Measurements from ENCODE around the gene SLC25A13.
"Not testable (repeated sequence)": the region's sequence is repeated elsewhere in the genome, so short reads cannot be mapped to it uniquely, and the experiment has no call there.

Gene SLC25A13

DNA sequence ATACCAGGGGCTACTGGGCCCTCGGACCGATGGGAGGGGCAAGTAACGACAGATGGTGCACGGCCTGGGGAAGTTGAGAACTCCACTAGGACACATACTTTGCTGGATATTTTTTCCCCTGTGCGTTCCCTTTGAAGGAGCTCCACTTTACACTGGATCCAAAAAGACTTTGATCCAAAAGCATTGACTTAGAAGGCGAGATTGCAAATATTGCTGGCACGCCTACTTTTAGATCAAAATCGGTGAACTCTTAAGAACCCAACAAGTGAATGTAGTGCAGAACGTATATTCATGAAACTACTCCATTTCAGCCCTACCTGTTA lies 436 bp upstream of the SLC25A13 start:
- no peak for DNase-seq

DNA sequence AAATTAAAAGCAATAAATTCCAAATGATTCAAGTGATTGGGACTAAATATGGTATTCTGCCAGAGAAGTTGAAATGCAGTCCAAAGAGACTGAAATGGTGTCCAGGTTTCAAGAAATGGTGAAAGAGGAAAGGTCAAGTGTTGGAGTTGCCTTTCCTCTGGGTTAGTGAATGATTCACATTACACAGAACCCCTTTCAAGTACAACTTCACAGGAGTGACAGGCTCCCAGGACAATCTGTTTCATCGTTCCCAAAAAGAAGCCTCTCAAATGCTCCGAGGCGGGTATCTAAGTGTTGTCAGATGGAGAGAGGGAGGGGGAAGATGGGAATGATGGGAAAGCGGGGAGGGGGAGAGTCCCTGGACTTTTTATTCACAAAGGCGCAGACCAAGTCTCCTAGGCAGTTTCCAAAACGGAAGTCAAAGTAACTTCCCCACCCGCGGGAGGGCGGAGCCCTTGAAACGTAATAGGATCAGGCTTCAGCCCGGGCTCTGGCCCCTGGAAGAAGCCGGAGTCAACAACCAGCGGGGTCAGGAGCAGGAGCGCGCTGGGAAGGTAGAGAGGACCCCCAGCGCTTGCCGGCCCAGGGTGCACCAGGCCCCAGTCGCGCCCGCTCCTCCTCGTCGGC lies 754 bp downstream of the SLC25A13 start:
- peak; percentile 72 to 79 for DNase-seq

DNA sequence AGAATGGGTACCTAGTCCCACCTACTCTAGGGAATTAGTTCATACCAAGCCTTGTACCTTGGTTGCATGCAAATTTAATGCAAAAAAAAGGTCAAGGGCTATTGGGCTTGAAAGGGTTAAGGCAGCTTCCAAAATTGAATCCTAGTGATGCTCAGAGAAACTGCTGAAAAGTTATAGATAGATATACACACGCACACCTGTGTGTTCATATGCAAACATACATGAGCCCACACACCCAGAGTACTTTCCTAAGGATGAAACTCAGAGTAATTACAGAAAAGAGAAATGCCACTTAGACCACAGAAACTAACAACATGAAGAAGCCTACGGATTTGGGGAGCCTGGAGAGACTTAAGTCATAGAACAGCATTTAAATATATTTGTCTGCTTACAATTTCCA lies 1.5 kb downstream of the SLC25A13 start:
- DNase-seq, result no peak

DNA sequence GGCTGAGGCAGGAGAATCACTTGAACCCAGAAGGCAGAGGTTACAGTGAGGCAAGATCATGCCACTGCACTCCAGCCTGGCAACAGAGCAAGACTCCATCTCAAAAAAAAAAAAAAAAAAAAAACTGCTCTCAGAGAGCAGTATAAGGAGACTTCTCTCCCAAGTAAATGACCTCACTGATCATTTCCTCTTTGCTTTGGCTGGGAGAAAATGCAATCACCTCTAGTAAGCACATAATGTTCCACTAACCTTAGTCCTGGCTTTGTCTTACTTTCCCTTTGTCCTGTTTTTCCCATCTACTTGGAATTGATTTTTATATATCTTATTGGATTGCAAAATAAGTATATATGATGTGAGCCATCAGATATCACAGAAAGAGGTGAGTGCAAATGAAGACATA lies 2.5 kb downstream of the SLC25A13 start:
- DNase-seq, result no peak

DNA sequence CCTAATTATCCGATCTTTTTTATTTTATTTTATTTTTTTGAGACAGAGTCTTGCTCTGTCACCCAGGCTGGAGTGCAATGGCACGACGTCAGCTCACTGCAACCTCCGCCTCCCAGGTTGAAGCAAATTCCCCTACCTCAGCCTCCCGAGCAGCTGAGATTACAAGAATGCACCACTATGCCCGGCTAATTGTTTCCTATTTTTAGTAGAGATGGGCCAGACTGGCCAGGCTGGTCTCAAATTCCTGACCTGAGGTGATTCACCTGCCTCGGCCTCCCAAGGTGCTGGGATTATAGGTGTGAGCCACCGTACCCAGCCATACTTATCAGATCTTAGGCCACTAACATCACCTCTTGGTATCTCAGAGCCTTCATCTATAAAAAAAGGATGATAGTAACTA lies 4.9 kb downstream of the SLC25A13 start:
- no peak for DNase-seq

DNA sequence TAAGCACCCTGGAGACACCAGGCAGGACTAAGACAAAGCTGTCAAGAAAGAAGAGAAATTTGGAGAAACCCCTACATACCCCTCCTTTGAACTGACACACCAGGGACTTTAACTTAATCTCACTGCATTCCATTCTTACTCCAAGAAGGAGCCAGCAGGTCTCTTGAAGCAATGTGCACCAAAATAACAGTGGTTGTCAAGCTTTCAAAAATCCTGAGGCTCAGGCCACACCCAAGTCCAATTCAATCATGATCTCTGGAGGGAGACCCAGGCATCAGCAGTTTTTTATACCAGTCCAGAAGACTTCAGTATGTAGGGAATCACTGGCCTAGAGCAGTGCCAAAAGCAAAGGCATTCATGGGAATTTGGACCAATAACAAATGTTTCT lies 6.8 kb downstream of the SLC25A13 start:
- no peak for DNase-seq

DNA sequence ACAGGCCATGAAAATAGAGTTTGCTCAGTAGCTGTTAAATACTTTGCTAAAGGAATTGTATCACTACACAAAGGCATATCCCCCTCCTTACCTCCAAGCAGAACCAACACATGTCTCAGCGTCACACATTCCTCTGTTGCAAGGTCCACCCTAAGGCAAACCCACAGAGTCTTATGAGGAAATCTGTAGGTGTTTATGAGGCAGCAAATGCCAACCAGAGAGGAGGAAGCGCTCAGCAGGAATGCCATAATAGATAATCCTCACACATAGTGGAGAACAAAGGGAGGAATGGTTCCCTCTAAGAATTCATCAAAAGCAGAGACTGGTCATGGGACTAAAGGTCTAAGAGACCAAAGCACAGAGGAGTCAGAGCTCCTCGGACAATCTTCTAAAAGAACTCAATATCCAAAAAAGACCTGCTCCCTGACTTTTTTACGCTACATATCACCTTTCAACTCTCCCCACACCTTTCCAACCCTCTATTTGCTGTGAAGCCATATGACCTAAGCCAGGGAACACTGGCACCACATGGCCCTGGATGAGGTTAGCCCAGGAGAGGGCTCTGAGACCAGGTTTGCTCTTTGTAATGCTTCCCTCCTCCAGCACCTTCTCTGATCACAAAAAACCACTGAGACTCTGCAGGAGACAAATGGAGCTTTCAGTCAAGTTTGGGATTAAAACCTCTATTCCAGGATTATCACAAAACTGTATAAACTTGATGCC lies 7.3 kb downstream of the SLC25A13 start:
- DNase-seq, result no peak

DNA sequence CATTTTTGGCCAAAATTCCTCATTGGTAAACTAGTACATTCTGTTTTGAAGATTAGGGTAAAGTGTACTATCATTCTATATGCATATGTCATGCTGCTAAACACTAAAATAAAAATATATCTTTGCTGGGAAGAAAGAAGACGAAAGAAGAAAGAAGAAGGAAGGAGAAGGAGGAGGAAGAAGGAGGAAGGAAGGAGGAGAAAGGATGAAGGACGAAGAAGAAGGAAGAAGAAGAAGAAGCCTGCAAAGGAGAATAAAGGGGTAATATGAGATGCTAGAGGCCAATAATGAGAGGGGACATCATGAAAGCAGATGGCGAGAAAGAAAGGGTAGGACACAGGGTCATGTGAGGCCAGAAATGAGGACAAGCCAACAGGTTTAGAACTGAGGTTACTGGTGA lies 8.0 kb downstream of the SLC25A13 start:
- DNase-seq, result no peak

DNA sequence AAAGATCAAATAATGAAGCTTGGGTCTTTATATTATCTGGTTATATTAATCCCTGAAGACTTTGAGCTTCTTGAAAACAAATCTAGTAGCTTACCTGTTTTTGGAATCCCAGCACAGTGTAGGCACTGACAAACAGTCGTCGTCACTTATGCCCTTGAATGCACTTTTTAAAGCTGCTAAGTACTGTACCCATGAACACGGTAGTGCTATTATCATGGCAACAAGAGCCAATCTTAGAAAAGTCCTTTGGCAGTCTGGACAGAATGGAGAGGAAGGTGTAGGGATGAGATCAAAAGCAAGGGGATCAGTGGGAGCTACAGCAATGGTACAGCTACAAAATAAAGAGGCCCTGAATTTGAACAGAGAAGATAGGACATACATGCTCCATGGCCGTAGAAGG lies 9.4 kb downstream of the SLC25A13 start:
- DNase-seq, result no peak

DNA sequence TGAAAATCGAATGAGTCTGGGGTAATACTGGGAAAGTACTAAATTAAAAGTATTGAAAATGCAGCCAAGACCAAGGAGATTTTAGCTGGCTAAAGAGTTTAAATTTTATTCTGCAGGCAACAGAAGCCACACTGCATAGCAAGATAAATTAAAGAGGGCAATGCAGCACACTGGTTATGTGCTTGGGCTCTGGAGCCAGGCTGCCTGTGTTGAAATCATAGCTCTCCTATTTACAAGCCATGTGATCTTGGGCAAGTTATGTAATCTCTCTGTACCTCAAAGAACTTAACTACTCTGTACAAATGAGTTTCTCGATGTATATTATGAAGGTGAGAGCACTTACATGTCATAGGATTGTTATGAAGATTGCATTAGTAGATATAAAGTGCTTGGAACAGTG lies 9.9 kb downstream of the SLC25A13 start:
- no peak for DNase-seq

DNA sequence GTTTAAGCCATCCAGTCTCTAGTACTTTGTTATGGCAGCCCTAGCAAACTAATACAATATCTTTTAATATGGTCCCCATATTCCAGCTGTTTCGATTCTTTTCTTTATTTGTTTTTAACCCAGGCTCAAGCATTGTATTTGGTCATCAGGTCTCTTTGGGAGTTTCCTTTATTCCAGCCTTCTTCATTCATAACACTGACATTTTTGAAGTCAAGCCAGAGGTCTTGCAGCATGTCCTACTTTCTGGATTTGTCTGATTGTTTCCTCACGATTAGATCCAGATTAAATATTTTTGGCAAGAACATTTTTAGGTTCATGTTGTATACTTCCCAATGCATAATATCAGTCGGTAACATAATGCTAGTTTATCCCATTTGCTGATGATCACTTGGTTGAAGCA lies 11.8 kb downstream of the SLC25A13 start:
- no peak for DNase-seq

DNA sequence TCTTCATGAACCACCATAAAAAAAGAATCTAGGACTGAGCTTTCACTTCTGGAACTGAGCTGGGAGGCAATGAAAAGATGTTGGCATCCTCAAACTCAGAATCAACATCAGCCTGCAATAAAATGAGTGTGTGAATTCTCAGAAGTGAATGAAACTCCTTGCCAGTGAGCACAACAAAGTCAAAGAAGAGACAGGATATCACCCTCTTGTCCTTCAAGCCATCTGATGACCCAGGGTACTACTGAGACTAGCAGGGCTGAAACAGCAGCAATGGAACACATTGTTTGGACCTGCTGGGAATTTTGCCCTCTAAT lies 13.0 kb downstream of the SLC25A13 start:
- no peak for DNase-seq

DNA sequence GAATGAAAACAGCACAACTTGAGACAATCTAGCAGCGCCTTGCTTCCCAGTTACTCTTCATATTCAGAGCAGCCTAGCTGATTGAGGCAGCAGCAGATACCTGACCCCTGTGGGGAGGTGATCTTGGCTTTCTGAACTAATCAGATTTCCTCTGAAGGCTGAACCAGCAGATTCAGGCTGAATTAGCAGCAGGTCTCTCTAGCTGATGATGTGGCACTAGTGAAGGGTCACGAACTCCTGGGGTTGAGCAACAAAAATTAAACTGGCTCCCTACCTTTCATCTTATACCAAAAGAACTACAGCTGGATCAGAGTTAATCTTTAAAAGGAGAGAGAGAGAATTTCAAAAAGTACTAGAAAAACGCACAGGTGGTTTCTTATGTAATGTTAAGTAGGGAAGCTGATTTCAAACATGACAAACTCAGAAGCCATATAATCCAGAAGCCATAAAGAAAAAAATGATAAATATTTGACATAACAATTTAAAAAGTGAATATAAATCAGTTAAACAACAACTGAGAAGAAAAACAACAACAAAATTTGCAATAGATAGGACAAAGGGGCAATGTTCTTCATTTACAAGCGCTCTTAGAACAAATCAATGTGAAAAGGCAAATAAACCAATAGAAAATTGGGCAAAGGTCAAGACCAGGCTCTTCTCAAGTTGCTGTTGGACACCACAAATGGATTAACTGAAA lies 13.5 kb downstream of the SLC25A13 start:
- no peak for DNase-seq

DNA sequence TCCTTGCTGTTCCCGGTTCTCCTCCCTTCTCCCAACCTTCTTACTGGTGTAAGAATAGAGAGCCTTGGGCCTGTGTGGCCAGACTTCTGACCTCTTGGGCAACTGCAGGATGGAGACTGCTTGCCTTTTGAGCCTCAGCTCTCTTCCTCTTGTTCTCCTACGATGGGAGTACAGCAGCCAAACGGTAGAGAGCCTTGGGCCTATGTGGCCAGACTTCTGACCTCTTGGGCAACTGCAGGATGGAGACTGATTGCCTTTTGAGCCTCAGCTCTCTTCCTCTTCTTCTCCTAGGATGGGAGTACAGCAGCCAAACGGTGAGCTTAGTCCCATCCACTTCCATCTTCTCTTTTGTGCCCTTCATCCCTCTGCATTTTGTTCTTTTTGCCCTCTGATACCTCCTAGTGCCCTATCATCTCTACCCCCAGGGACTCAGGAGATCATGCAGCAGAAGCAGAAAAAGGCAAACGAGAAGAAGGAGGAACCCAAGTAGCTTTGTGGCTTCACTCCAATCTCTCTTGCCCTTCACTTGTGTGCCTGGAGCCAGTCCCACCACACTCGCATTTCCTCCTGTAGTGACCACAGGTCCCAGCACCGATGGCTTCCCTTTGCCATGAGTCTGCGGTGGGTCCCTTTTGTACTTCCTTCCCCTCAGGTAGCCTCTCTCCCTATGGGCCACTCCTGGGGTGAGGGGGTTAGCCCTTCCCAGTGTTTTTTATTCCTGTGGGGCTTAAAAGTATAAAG lies 15.3 kb downstream of the SLC25A13 start:
- DNase-seq, result no peak

DNA sequence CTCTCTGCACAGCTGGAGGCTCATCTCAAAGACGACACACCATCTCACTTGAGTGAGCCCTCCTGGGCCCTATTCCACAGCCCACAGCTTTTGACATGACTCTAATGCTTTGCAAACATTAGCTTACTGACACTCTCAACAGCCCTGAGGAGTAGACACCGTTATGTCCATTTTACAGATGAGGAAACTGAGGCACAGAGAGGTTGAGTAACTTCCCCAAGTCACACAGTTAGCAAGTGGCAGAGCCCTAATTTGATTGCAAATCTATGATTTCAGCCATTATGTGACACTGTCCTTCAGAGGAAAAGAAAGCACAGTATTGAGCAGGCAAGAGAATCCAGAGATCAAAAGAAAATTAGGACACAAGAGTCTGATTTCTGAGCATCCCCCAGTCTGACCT lies 16.0 kb downstream of the SLC25A13 start:
- no peak for DNase-seq

DNA sequence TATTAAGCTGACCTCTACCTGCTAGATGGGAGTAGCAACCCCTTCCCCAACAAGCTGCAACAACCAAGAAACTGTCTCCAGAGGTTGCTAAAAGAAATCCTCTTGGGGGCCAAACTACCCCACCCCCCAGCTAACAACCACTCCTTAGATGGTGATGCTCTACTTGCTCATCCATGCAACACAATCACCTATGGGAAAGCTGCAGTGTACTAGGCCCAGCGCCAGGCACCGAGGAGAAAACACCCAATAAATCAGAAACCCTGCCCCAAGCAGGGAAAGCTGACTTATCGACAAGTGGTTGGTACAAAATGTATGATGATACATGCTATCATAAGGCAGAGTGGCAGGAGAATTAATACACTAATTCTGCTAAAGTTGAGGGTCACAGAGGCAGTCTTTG lies 17.3 kb downstream of the SLC25A13 start:
- no peak for DNase-seq

DNA sequence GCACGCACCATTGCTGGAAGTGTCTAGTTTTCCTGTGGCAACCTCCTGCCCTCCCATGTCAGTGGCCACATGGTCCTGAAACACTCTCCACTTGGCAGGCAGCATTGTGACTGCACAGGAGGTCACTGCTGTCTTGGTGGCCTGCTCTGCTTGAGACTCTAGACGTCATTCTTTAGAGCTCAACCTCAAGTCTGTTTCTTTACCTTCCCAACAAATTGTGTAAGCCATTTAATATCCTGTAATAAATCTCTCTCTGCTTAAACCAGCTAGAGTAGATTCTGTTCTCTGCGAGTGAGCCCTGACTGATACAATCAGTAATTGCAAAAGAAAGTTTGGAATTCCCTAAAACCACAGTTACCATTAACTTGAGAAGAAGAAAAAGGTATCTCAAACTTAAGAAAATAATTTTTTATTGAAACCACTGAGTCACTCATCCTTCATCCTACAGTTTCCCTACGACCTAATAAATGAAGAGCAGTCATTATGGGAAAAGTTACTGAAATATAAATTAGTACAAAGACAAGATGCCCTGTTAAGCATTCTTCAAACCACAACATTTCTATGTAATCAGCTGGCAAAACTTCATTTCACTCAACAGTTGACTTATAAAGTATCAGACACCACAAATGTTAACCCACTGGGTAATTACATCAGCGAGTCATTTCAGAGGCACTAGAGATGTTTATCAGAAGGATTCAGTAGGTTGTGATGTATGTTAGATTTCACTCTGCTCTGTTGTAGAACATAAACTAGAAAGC lies 18.0 kb downstream of the SLC25A13 start:
- DNase-seq, result peak in 1 of 2 experiments; percentile 9

DNA sequence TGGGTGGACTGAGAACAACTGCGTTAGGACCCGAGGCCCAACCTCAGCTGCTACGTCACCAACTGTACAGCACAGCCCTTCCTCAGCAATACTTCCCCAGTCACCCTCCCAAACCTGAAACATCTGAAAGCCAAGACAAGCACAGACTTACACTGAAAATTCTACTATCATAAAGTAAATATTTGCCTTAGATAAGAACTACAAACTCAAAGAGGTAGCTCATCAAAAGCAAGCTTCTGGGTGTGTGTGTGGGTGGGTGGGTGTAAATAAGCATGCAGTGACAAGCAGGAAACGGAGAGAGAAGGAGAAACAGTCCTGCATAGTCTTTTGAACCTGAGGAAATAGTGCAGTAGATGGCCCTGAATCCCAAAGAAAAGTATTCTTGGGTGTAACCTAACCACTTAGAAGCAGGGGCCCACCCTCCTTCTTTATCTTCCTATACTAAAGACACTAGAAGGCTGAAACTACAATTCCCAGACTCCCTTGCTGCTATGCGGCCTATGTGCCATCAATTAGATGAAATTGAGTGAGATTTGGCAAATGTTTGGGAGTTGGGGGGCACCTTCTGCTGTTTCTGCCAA lies 18.7 kb downstream of the SLC25A13 start:
- no peak for DNase-seq

DNA sequence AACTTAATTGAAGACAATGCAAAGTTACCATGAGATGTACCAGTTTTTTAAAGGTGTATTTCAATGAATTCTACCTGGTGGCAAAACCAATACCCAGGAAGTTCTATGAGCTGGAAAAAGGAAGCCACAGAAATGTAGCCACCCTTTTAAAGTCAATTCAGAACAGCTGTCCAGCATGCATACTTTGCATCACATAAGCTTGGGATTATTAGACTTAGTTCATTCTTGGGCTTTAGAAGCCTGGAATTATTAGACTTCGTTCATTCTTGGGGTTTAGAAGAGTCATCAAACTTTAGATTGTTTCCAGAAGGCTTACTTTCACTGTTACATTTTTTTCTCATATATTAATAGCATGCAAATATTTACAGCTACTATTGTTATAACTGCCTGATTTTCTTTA lies 20.9 kb downstream of the SLC25A13 start:
- DNase-seq, result no peak

DNA sequence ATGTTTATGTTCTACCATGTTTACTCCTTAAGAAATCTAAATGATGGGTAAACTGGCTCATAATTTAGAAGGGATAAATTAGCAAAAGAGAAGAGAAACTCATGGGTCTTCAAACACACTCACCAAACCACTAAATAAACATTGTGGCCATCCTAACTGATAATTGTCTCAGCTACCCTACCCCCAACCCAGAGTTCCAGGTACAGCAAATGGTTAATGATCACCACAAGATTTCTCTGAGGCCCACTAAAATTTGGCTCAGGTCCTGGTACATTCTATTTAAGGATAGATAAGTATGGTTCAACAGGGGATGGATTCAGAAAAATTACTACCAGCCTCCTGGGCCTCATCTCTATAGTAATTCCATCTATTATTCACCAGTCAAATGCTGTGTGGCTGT lies 21.4 kb downstream of the SLC25A13 start:
- no peak for DNase-seq

DNA sequence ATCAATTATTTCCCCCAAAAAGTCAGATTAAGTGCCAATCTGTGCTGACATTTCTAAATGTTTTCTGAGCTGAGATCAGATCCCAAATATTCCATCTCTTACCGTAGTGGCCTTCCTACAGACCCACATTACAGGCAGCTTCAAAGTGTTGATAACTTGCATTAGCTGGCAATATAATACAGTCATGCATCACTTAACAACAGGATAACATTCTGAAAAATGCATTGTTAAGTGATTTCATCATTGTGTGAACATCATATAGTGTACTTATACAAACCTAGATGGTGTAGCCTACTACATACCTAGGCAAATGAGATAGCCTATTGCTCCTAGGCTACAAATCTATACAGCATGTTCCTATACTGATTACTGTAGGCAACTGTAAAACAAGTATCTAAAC lies 22.4 kb downstream of the SLC25A13 start:
- DNase-seq, result no peak

DNA sequence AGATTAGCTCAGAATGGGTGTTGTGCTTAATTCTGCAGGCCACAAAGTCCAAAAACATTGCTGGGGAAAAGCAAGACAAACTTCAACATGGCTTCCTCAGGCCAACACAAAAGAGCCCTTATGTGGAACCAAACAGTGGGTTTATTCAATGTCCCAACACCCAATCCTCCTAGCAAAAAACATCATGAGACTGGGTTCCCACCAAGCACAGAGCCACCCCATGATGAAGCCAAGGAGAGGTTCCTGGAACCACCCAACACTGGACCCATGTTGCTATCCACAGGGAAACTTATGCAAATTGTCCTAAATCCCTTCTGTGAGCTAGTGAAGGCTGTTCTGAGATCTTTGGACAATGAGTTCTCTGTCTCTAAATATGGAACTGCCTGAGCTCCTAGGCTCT lies 24.0 kb downstream of the SLC25A13 start:
- no peak for DNase-seq

DNA sequence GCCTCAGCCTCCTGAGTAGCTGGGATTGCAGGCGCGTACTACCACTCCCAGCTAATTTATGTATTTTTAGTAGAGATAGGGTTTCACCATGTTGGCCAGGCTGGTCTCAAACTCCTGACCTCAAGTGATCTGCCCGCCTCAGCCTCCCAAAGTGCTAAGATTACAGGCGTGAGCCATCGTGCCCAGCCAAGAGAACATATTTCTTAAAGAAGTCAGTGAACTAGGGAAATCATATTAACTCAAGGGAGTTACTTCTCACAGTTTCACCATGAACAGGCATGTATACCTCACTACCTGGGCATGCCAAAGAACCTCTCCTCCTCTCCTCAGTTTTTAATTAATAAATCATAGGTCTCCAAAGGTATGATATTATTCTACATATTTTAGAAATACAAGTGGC lies 24.5 kb downstream of the SLC25A13 start:
- not testable (repeated sequence) for DNase-seq

All from activated CD4-positive, alpha-beta T cell treated with anti-CD3 and anti-CD28 coated beads, Interleukin-2, amount 50 U/mL, for 48 hours (primary cell).